HUDEP-2 (cell line): ENCODE data around the gene UBE2D2.
"Not testable (repeated sequence)": the region's sequence is repeated elsewhere in the genome, so short reads cannot be mapped to it uniquely, and the experiment has no call there.

Experiments used
- DNase-seq, 76 experiments: peaks; one replicate each; lab custom pipeline; 2025; ENCODE audit not compliant: unreplicated experiment in 76 of 76; lab: John Stamatoyannopoulos, UW

Gene UBE2D2

GRCh38 chr5:139546593-139546992 lies 14.5 kb upstream of the UBE2D2 start:
- not testable (repeated sequence) for DNase-seq

DNA sequence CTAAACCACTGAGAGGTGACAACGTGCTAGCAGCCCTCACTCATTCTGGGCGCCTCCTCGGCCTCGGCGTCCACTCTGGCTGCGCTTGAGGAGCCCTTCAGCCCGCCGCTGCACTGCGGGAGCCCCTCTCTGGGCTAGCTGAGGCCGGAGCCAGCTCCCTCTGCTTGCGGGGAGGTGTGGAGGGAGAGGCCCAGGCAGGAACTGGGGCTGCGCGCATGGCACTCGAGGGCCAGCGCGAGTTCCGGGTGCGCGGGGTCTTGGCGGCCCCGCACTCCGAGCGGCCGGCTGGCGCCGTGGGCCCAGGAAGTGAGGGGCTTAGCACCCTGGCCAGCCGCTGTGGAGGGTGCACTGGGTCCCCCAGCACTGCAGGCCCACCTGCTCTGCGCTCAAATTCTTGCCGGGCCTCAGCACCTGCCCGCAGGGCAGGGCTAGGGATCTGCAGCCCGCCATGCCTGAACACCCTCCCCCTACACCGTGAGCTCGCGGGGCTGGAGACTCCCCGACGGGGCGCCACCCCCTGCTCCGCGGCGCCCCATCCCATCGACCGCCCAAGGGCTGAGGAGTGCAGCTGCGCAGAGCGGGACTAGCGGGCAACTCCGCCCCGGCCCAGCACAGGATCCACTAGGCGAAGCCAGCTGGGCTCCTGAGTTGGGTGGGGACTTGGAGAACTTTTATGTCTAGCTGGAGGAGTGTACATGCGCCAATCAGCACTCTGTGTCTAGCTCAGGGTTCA lies 11.8 kb upstream of the UBE2D2 start:
- DNase-seq, result no peak

DNA sequence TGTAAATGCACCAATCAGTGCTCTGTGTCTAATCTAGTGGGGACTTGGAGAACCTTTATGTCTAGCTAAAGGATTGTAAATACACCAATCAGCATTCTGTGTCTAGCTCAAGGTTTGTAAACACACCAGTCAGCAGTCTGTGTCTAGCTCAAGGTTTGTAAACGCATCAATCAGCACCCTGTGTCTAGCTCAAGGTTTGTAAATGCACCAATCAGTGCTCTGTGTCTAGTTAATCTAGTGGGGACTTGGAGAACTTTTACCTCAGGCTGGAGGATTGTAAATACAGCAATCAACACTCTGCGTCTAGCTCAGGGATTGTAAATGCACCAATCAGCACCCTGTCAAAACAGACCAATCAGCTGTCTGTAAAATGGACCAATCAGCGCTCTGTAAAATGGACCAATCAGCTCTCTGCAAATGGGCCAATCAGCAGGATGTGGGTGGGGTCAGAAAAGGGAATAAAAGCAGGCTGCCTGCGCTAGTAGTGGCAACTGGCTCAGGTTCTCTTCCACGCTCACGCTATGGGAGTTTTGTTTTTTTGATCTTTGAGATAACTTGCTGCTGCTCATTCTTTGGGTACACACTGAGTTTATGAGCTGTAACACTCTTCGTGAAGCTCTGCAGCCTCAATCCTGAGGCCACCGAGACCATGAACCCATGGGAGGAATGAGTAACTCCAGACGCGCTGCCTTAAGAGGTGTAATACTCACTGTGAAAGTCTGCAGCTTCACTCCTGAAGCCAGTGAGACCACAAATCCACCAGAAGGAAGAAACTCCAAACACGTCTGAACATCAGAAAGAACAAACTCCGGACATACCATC lies 10.9 kb upstream of the UBE2D2 start:
- DNase-seq, result peak in 1 of 76 experiments; percentile 2

DNA sequence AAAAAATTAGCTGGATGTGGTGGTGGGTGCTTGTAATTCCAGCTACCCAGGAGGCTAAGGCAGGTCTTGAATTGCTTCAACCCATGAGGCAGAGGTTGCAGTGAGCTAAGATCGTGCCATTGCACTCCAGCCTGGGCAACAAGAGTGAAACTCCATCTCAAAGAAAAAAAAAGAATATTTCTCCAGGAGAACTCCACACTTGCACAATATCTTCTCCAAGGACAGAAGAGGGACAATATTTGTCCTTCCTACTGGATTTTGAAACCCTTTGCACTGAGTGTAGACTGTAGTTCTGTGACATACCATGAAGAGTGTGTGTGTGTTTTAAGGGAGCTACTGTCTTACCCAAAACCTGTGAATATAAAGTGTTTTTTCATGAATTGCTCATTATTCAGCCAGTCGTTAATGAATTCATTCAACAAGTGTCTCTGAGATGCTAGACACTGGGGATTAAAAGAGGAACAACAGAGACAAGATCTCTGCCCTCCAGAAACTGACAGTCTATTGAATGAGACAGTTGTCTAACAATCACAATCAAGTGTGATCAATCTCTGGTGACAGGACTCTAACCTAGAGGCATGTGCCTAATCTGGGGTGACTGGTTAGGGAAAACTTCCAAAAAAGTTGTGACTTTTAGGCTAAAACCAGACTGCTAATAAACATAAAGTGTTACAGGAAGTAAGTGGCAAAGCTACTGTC lies 9.8 kb upstream of the UBE2D2 start:
- no peak for DNase-seq

DNA sequence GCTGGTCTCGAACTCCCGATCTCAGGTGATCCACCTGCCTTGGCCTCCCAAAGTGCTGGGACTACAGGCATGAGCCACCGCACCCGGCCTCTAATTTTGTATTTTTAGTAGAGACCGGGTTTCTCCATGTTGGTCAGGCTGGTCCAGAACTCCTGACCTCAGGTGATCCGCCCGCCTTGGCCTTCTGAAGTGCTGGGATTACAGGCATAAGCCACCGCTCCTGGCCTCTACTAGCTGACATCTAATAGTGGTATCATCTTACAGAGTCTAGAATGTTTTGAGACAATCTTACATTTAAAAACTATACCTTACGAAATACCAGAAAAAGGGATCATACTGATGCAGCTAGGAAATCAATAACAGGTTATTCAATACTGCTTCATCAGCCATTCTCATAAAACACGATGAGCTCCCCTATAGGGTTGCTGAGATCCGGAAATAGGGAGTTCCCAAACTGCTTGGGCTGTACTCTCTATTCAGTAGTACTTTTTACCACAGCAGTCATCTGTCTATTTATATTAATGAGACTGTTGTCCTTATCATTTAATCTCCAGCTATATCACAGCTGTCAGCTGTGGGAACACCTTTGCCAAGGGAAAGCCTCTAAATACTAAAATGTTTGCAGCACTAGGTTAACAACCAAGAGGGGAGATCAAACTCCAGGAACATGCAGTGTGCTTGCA lies 8.1 kb upstream of the UBE2D2 start:
- DNase-seq, result no peak

DNA sequence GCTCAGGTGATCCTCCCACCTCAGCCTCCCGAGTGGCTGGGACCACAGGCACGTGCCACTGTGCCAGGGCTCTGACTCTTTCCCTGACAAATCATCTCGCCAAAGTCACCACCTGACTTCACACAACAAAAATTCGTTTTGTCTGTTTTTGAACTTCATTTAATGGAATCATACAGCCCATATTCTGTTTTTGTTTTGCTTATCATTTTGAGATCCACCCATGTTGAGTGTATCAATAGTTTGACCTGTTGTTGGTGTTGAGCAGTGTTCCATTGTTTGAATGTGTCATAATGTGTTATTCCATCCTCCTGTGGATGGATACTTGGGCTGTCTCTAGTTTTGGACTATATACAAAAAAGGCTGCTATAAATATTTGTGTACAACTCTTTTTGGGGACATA lies 6.9 kb upstream of the UBE2D2 start:
- DNase-seq, result no peak

DNA sequence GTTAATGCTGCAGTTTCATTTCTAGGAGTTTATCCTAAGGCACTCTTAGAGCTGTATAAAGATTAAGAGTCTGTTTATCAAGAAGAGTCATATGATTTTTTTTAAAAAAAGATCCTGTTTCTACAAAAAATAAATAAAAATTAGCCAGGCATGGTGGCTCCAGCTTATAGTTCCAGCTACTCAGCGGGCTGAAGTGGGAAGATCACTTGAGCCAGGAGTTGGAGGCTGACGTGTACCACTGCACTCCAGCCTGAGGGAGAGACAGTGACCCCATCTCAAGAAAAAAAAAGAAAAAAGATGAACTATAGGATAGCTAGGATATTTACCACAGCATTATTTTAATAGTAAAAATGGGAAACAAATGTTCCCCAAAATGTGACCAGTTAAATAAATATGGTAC lies 3.3 kb upstream of the UBE2D2 start:
- no peak for DNase-seq

DNA sequence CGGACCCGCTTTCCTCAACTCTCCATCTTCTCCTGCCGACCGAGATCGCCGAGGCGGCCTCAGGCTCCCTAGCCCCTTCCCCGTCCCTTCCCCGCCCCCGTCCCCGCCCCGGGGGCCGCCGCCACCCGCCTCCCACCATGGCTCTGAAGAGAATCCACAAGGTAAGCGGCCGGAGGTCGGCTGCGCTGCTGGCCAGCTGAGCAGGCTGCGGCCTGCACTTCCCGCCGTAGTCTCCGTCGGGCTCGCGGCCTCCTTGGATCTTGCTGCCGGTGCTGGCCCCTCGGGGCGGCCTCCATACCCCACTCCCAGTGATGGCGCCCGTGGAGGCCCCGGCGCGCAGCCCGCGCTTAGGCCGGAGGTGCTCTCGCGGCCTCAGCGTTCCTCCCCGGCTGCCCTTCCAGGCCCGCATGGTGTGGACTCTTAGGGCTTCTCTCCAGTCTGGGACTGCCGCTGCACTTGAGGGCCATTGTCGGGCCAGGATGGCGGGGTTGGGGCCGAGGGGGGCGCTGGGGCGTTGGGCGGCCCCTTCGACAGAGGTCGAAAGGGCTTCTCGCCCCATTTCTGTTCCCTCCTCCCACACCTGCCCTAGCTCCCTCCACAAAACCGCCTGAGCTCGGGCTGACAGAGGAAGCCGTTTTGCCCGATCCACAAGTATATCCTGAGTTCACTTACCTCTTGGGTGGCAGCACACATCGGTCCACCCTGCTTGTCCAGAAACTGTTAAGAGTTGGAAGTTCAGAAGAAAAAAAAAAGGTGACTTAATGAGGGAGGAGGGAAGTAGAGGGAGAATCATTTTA lies 714 bp downstream of the UBE2D2 start:
- DNase-seq, result peak in 34 of 76 experiments; percentile 3 to 58 (median 38)

- DNase-seq, result peak in 1 of 76 experiments; percentile 4
Observed at GRCh38 chr5:139562847-139563246, 1.7 kb downstream of the UBE2D2 start.

DNA sequence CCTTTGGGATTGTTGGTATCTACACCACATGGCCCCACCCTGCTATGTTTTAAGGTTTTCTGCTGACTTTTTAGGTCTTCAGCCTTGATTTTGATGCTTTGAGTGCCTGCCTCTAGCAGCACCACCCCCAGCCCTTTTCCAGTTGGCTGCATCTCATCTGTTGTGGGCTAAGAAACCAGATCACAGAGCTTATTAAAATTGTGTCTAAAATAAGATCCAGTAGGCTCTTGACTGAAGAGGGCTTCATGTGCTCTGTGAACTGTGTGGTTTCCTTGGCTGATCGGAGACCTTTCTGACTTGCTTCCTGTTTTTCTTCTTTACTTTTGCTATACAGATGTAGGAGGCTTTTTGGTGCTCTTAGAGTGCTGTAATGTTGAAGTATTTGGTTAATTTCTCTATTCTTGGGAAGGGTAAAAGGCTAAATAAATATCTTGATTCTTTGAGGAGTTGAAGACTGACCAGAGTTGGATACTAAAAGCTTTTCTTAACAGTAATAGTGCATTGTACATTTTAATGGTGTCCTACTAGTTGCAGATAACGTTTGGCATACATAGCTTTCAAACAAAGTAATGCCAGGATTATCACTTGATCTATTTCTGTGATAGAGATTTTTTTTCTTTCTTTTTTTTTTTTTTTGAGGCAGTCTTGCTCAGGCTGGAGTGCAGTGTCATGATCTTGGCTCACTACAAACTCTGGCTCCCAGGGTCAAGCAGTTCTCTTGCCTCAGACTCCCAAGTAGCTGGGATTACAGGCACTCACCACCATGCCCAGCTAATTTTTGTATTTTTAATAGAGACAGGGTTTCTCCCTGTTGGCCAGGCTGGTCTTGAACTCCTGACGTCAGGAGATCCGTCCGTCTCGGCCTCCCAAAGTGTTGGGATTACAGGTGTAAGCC lies 4.5 kb downstream of the UBE2D2 start:
- peak in 1 of 76 experiments; percentile 27 for DNase-seq

DNA sequence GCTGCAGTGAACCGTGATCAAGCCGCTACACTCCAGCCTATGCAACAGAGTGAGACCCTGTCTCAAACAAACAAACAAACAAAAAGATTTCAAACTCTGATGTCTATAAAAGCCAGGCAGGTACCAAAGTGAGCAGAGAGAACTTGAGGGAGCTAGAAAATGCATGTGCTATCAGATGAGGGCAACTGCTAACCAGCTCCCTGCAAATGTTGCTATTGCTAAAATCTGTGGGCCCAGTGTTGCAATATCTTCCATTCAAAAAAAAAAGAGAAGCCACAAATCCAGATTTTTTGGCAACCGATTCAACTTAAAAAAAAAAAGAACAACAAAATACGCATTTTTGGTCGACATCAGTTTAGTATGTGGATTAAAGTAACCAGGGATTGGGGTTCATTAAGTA lies 5.5 kb downstream of the UBE2D2 start:
- no peak for DNase-seq

DNA sequence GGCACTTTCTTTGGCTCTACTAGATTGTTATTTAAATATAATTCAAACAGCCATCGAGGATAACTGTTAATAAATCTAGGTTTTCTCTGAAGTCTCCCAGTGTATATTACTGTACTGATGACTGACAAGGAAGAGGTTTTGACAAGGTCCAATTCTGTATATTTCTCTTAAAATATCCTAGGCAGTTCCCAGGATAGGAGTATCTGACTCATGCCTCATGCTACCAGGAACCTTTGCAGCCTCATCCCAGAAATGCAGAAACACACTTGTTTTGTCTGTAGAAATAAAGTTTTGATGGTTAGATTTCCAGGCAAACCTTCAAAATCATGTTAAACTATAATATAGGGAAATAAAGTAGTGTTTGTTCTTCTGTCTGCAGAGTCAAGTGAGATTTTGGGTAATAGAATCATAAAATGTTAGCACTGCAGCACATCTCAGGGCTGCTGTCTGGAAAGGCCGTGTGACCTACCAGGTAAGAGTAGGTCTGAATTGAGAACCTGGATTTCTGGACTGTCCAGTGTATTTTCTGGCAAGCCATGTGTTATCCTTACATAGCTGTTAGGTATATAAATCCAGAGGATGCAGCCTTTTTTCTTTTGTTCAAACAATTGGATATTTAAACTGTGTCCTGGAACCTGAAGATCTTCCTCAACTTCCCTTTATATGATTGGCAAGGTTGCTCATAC lies 8.3 kb downstream of the UBE2D2 start:
- DNase-seq, result no peak

- DNase-seq, result no peak
Observed at GRCh38 chr5:139571543-139571942, 10.4 kb downstream of the UBE2D2 start.

DNA sequence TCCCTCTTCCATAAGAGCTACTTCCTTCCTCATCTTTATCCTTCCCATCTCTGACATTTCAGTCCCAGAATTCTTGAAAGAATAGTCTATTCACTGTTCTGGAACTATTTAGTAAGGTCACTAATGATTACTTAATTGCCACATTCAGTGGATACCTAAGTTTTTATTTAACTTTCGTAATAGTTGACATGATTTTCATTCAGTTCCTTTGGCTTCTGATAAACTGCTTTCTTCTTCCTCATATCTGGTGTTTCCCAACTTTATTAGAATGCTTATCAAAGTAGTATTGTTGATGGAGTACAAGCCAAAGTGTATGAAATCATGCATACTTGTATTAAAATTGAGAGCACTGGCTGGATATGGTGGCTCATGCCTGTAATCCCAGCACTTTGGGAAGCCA lies 10.8 kb downstream of the UBE2D2 start:
- no peak for DNase-seq

- DNase-seq, result peak in 8 of 76 experiments; percentile 6 to 32 (median 14)
Observed at GRCh38 chr5:139574641-139575312, 13.6 kb downstream of the UBE2D2 start.

DNA sequence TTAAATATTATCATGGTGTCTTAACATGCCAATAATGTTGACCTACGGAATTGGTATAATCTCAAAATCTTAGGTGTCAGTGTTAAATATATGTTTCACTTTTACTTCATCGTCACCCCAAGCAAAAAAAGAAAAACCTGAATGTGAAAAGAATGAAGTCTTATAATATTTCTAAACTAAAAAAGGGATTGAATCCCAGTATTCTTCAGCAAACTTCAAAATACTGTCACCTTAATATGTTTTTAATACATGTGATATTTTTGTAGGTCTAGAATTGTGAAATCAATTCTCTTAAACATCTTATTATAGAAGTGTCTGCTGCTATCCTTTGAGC lies 14.1 kb downstream of the UBE2D2 start:
- DNase-seq, result no peak

GRCh38 chr5:139575751-139576150 lies 14.6 kb downstream of the UBE2D2 start:
- no peak for DNase-seq

- DNase-seq, result no peak
Observed at GRCh38 chr5:139577689-139578290, 16.7 kb downstream of the UBE2D2 start.
